Measurements from ENCODE around the gene JKAMP.

DNA sequence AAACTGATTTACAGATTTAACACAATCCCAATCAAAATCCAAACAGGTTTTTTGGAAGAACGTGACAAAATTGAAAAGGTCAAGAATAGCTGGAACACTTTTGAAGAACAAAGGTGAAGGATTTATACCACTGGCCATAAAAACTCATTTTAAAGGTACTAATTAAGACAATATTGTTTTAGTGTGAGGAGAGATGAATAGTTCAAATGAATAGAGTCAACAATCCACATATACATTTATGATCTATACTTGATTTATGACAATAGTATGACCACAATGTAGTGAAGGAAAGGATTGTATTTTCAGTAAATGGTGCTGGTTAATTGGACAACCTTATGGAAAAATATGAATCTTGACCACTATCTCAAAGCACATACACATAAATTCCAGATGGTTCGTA lies 63.0 kb downstream of the JKAMP start:
- TF ChIP-seq, protein P1, sequence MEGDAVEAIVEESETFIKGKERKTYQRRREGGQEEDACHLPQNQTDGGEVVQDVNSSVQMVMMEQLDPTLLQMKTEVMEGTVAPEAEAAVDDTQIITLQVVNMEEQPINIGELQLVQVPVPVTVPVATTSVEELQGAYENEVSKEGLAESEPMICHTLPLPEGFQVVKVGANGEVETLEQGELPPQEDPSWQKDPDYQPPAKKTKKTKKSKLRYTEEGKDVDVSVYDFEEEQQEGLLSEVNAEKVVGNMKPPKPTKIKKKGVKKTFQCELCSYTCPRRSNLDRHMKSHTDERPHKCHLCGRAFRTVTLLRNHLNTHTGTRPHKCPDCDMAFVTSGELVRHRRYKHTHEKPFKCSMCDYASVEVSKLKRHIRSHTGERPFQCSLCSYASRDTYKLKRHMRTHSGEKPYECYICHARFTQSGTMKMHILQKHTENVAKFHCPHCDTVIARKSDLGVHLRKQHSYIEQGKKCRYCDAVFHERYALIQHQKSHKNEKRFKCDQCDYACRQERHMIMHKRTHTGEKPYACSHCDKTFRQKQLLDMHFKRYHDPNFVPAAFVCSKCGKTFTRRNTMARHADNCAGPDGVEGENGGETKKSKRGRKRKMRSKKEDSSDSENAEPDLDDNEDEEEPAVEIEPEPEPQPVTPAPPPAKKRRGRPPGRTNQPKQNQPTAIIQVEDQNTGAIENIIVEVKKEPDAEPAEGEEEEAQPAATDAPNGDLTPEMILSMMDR (IDR thresholded peaks at IDR 0.05; ENCODE audit: extremely low read depth in 1 of 2, insufficient read depth in 1 of 2, low read depth in 1 of 2, low read length in 2 of 2) = no peak
- no peak for TF ChIP-seq POLR2AphosphoS5 (IDR thresholded peaks at IDR 0.05; ENCODE audit: insufficient read depth, low read depth, low read length)
- no peak for TF ChIP-seq POLR2A (IDR thresholded peaks at IDR 0.05; ENCODE audit: low read depth, low read length)
- no peak for TF ChIP-seq MYC (IDR thresholded peaks at IDR 0.05; ENCODE audit: low read depth, low read length)

All from endothelial cell of umbilical vein (primary cell).